Activated CD8-positive, alpha-beta memory T cell treated with anti-CD3 and anti-CD28 coated beads, Interleukin-2, amount 50 U/mL, for 48 hours (primary cell): ENCODE results near the gene ARHGAP23.

Source experiments
- DNase-seq: peaks from one replicate; pipeline ENCODE4 v3.0.0-alpha.2; 2020

Gene ARHGAP23

GRCh38 chr17:38428112-38428642 is at the start of gene ARHGAP23:
Gene ARHGAP23, plus strand, starts transcription at chr17:38428464. Its CDS starts 22 bp downstream, at chr17:38428486.
- peak; percentile 60 for DNase-seq

- no peak for DNase-seq
Measured at GRCh38 chr17:38379448-38379847, 48.8 kb upstream of the ARHGAP23 start.

- DNase-seq, result no peak
Measured at GRCh38 chr17:38395090-38395489, 33.2 kb upstream of the ARHGAP23 start.

- no peak for DNase-seq
Measured at GRCh38 chr17:38397227-38397626, 31.0 kb upstream of the ARHGAP23 start.

- no peak for DNase-seq
Measured at GRCh38 chr17:38400286-38400685, 28.0 kb upstream of the ARHGAP23 start.

DNA sequence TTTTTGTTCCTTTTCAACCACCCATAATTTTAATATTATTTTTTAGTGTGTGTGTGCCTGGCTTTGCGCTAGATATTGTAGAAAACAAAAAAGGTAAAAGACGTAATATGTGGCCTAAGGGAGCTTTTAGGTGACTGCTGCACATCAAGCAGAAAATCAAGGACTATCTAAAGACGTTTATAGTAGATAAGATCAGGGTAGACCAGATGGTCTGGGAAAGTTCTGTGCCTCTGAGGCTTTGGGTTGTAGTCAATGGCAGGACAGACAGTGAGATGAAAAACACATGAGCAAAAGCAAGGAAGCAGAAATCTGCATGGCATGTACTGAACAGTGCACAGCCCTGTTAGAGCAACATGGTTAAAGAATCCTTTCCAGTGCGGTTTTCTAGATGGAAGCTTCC is 26.8 kb upstream of the ARHGAP23 start:
- no peak for DNase-seq

DNA sequence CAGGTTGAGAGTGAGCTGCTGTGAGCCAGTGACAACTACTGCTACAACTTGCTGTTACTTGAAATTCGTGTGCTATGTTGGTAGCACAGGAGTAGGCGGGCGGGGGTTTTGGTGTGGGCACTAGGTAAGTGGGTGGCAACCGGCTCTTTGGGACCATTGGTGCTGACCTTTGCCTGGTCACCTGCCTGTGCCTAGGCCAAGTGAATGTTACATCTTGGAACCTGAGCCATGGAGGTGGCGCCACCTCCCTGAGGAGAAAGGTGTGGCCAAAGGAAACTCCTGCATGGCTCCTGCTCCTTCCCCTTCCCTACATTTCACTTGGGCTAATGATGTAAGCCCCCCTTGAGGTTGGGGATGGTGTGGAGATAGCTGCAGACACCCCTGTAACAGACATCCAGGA is 25.4 kb upstream of the ARHGAP23 start:
- DNase-seq, result no peak

DNA sequence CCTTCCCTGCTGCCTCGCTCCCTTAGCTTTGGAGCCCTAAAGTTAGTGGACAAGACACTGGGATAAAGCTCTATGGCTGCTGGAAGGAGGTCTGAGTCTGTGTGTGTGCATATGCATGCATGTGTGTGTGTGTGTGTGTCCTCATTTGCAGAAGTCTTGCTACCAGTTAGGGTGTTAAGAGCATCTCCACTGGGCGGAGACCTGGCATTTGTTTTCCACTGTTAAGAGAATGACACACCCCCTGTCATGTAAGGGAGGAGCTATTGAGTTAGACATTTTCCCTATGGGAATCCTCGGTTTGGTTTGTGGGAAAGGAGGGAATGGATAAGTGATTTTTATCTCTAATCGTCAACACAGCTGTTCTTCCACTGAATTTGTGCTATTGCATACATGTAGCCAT is 24.8 kb upstream of the ARHGAP23 start:
- DNase-seq, result no peak

DNA sequence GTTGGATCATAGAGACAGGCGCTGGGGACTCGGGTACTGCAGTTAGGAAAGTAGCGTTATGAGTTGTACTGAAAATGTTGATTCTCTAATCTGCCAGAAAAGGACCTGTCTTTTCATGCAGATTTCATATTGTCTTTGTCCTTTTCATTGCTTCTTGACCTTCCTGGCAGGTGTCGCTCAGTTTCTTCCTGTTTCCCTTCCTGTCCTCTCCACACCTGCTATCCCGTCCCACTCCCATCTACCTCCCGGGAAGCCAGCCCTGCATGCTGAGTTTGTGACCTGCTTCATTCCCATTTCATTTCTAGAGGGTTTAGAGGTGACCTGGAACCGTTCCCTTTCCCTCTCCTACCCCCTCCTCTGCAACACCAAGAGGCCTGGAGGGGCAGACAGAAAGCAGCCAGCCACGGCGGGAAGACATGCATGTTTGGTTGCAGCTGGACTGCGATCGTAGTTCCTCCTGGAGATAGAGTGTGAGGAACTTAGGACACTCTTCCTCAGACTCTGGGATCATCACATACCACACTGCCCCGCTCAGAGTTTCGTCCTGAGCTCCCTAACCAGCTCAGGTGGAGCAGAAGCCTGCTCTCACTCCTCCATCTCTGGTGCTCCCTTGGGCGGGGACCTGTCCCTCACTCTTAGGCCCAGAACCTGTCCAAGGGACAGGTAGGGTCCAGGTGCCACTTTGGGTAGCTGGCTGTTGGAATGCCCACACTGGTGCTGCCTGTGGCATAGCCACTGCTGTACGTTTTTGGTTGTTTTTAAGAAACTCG is 23.9 kb upstream of the ARHGAP23 start:
- DNase-seq, result no peak

DNA sequence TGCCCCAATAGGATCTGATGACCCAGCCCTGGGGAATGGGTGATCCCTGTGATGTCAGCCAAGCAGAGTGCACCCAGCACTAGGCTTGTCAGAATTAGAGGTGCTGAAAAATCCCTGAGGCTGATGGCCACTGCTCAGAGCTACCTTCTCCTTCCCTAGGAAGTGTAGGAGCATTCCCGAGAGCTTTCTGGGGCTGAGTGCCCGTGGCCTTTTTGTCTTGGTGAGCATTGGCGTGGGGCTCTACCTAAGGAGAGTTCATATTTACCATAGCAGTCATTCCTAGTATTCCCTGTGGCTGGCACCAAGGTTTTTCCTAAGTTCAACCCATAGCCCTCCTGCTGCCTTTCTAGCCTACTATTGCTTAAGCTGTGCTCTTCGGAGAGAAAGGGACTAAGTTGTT is 22.6 kb upstream of the ARHGAP23 start:
- no peak for DNase-seq

GRCh38 chr17:38410201-38410600 is 18.1 kb upstream of the ARHGAP23 start:
- no peak for DNase-seq

DNA sequence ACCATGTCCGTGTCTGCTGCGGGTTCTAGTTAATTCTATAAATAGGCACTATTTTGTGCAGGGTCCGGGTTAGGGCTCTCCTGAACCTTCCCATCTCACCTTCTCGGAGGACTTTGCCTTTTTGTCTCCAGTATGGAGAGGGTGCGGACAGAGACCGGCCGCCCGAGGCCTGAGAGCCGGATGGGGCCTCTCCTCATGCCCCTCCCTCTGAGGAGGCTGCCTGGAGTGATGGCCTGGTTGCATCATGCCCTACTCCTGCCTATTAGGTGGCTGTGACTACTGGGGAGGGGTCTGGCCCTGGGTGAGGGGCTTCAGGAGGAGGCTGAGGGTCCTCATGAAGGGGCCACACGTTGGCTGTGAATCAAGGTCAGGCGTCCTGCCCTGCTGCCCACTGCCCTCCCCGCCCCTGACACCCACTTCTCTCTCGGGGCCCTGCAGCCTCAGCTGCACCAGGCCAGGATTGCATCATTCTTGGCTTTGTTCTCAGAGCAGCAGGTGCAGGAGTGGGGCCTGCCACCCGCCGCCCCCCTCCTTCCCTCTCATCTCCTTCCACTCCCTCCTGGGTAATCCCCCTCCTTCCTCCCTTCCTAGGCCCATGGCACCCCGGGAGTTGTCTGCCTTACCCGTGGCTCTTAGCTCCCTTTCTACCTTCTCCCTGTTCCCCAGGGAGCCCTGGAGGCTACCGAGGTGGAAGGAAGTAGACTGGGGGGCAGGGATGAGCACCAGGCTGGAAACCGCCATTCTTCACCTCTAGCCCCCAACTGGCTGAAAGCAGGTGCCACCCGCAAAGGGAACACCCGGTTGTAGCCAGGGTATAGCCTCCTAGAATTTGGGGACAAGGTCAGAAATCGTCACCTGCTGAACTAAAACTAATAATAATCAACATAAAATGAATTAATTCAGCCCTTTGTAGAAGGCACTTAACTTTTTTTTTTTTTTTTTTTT is 12.7 kb upstream of the ARHGAP23 start:
- DNase-seq, result peak; percentile 67

DNA sequence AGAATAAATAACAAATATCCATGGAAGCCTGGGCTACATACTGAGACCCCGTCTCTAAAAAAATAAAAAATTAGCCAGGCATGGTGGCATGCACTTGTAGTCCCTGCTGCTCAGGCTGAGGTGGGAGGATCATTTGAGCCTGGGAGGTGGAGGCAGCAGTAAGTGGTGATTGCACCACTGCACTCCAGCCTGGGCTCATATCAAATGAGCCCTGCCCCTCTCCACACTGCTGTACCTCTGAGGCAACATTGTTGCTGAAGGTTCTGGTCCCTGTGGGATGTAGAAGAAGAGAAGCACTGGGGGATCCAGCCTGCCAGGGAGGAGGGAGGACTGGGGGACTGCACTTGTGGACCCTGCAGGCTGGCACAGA is 11.4 kb upstream of the ARHGAP23 start:
- DNase-seq, result no peak

DNA sequence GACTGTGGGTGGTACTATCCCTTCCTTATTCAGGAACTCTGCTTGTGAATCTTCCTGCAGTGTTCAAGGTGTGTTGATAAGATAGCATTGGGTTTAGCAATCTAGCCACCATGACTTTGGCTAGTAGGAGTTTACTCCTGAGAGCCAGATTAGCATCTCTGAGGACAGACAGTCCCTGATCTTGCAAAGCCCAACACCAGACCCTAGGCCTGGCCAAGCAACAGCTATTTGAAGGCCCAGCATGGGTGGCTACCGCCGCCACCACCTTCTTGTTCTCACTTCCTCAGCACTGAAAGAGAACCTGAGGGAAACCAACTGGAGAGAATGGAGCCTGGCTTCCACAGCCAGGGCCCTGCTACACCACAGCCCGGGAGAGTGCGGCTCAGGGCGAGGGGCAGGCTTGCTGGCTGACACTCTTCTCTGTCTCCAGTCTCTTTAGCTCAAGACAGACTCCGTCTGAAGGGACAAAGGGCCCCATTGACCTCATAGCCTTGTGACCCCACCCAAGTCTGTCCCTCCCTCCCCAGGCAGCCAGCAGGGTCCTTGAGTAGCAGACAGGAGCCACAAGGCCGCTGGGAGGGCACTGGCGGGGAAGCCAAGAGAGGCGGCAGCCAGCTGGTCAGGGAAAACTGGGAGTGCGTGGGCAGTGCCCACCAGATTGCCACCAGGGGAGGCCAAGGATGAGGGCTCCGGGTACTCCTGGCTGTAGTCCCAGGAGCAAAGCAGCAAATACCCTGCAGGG is 10.9 kb upstream of the ARHGAP23 start:
- DNase-seq, result no peak

- no peak for DNase-seq
Measured at GRCh38 chr17:38418062-38418692, 10.1 kb upstream of the ARHGAP23 start.

DNA sequence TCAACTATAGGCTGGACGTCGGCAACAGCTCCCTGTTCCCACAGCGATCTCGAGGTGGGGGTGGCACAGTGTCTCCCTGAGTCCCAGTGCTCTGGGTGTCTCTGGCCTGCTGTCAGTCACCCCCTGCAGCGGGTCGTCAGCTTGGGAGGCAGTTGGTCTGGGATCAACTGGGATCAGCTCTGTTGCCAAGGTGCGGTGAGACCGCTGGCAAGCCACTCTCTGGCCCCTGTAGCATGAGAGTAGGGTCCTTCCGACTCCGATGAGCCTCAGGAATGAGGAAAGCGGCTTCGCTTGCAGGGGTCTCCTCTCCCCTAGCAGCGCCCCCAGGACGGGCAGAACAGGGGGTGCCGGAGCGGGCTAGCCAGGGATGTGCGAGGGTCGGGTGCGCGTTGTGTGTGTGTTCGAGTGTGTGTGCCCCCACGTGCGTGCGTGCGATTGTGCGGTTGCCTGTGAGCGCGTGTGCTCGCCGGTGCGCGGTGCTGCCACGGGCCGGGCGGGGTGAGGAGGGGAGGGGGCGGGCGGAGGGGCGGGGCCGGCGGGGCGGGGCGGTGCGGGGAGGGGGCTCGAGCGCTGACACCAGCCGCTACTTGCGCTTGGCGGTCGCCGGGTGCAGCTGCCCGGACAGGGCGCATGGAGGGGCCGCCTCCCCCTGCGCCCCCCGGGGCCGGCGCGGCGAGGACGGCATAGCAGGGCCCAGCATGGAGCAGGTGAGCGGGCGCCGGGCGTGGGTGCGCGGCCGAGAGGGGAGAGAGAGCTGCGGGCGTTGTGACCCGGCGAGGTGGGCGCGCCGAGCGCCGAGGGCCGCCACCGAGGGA is 9.4 kb upstream of the ARHGAP23 start:
- DNase-seq, result no peak

DNA sequence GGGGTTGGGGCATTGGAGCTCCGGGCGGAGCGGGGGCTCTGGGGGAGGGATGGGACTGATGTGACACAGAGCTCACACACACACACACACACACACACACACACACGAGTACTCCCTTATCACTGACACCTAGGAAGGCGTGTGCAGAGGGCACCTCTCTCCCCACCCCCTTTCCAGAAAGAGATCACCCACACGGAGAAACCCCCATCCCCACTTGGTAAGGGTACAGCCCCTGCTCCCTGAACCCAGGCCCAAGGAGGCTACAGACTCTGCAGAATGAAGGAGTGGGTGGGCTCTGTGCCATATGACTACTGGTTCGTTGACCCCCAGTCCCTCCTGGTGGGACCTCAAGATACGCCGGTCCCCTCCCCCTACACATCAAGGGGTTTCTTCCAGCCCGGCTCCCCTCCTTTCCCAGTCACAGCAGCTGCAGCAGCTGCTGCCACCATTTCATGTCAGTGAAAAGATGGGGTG is 8.7 kb upstream of the ARHGAP23 start:
- no peak for DNase-seq

GRCh38 chr17:38420518-38420917 is 7.7 kb upstream of the ARHGAP23 start:
- DNase-seq, result no peak

DNA sequence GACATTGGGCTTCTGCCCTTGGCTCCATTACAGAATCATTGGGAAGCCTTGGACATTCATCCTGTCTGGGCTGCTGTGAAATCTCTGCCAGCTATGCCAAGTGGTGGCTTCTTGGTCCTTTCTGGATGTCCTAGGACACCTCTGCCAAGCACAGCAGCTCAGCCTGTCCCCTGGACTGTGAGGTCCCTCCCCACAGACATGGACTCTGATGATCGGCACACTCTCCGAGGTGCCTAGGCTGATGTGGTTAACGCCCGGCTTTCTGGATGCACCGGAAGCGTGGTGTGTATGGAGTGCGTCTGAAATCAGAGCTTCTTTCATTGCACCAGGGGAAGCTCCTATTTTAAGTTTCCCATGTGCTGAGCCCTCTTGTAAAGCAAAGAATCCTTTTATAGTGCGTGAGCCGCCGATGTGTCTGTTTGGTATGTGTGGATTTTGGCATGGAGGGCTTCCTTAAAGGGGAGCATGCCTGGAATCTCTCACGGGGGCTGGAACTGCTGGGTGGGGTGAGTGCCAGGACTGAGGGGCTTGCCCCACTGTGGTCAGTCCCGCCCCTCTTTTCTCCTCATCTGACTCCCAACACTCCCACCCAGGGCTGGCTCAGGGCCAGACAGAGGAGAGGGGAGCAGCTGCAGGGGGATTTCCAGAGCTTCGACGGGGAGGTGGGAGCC is 7.0 kb upstream of the ARHGAP23 start:
- DNase-seq, result no peak

DNA sequence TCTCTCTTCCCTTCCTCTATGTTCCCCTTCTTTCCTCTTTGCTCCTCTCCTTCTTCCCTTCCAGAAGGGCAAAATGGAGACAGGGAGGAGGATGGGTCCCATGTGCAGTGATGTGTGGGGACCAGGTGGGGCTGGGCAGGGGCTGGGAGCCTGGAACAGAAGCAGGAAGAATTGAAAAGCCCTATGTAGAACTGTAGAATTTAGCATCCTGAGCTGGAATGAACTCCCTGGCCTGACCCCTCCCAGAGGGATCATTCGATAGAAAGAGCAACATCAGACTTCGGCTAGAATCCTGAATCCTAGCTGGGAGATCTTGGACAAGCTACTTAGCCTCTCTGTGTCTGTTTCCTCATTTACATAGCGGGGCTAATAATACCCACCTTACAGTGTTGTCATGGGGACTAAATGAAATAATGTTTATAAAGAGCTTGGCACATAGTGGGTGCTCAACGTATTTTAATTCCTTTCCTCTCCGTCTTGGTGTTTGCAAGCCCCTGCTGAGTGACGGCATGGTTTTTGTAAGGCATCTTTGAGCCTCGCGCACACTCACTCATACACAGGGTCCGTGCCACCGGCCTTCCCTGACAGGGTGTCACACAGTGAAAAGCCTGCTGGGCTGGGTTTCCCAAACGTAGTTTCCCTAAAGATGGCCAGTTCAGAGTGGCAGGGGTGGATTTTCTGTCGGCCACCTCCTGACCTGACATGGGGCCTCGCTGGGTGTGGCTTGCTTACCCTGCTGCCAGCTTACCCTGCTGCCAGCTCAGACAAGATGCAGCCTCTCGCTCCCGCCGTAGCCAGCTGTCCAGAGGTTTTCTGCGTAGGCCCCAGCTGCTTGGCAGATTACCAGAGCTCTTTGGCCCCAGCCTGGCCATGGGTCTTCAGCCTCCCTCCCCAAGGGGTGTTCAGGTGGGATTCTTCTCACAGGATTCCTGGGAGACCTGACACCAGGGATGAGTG is 6.1 kb upstream of the ARHGAP23 start:
- DNase-seq, result no peak
